ENCODE results near the gene CCDC171.

DNA sequence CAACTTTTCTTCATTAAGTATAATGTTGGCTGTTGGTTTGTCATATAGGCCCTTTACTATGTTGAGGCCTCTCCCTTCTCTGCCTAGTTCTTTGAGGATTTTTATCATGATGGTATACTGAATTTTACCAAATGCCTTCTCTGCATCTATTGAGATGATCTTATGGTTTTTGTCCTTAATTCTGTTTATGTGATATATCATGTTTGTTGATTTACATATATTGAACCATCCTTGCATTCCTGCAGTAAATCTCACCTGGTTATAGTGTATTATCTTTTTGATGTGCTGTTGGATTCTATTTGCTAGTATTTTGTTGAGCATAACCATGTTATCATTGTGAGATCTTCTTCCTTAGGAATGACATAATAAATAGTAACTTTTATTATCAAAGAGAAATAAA, 362.9 kb downstream of the CCDC171 start:
- TF ChIP-seq POLR2A (IDR thresholded peaks at IDR 0.05): no peak
- TF ChIP-seq, protein P1, sequence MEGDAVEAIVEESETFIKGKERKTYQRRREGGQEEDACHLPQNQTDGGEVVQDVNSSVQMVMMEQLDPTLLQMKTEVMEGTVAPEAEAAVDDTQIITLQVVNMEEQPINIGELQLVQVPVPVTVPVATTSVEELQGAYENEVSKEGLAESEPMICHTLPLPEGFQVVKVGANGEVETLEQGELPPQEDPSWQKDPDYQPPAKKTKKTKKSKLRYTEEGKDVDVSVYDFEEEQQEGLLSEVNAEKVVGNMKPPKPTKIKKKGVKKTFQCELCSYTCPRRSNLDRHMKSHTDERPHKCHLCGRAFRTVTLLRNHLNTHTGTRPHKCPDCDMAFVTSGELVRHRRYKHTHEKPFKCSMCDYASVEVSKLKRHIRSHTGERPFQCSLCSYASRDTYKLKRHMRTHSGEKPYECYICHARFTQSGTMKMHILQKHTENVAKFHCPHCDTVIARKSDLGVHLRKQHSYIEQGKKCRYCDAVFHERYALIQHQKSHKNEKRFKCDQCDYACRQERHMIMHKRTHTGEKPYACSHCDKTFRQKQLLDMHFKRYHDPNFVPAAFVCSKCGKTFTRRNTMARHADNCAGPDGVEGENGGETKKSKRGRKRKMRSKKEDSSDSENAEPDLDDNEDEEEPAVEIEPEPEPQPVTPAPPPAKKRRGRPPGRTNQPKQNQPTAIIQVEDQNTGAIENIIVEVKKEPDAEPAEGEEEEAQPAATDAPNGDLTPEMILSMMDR (IDR thresholded peaks at IDR 0.05): no peak
